Activated CD8-positive, alpha-beta memory T cell treated with anti-CD3 and anti-CD28 coated beads, Interleukin-2, amount 50 U/mL, for 4 hours (primary cell): Measurements from ENCODE around the gene UBE2D3.
"Not testable (repeated sequence)": the region's sequence is repeated elsewhere in the genome, so short reads cannot be mapped to it uniquely, and the experiment has no call there.

Source experiments
- DNase-seq: peaks from one replicate; pipeline ENCODE4 v3.0.0-alpha.2; 2020

The UBE2D3 gene

DNA sequence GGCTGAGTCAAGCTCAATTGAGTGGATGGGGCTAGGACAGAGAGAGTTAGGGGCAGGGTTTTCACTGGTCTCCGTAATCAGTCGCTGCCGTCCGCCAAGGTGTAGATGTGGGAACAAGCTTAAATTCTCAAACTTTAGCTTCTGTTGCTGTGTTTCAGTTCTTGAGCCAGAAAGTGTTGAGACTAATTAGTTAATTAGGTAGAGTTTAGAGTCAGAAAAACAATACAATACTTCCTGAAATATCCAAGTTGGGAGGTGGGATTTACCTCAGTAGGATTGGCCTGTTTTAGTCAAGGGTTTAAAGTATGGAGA, 1.1 kb upstream of the UBE2D3 start:
- DNase-seq = no peak

- peak; percentile 98 for DNase-seq
These were observed 534 bp upstream of the UBE2D3 start for GRCh38 chr4:102827674-102828496.

DNA sequence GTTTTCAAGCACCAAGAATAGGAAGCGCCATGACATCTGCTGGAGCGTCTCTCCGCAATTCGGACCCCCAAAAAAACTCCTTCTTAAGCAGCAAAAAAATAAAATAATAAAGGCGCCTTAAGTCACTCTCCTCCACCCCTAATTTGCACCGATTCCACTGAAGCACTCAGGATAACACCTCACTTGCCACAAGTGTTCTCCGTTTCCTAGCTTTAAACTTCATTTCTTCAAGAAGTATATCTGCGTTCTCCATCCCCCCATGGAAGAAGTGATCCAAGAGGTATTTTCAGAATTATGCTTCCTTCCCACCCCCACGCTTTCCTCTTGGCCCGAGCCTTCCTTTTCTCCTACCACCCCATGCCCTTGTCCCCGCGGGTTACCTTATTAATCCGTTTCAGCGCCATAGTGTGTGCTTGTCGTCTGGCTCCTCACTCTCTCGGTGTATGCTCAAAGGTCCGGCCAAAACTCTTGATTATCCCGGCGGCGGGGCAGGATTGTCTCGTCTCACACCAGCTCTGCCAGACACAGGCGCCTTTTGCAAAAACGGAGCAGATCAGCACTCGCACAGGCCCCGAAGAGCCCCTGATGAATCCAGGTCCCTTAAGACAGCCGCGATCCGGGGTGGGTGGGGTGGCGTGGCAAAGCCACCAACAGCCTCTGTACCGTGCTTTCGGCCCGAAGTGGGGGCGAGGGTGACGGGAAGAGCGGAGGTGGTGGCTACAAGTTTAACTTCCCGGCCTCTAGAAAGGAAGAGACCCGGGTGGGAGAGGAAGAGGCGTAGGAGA, 1.1 kb downstream of the UBE2D3 start:
- DNase-seq = no peak

- DNase-seq = peak; percentile 24
These were observed 1.9 kb downstream of the UBE2D3 start for GRCh38 chr4:102825261-102826091.

DNA sequence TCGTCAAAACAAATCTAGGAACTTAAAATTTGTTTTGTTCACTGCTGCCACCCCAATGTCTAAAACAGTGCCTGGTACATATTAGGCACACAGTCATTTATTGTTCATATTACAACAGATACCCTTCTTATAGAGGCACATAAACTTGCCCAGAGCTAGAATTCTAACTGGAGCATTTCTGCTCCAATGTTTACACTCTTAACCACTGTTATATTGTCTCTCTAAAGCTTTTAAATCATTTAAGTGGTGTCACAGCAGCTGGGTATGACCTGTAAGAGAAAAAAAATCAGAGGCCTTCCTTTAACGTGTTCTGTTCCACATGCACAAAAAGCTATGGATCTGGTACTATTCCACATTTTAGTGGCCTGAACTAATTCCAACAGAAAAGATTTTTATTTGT, 3.0 kb downstream of the UBE2D3 start:
- DNase-seq = no peak

DNA sequence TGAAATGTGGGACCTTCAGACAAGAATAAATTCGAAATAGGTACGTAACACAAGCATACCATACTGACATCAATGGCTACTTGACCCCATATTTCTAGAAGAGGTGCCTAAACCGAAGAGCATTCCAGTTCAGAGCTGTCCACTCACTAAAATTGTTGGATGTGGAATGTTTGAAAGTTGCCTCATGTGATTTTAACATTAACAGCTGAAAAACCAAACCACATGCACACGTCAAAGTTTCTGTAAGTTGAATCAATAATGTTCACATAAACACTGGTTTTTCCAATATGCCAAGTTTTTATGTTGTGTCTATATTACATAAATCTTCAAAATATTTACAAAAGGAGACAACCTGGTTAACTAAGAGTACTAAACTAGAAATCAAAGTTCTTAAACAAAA, 3.5 kb downstream of the UBE2D3 start:
- DNase-seq = no peak

DNA sequence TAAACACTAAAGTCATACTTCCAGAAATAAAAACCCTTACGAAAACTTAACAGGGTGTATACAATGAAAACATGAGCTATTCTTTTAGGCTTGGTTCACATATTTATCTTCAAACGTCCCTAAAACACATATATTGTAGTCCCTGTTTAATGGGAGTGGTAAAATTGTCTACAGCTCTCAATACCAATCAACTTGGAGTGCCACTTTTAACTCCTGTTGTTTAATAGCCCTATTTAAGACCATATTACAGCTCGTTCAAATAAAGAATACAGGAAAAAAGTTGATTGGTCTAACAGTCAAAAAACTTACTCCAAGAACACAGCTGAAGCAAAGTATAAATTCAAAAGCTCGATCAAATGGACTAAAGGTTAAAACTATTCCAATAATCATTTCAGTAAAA, 3.9 kb downstream of the UBE2D3 start:
- DNase-seq = no peak

- DNase-seq = no peak
These were observed 7.6 kb downstream of the UBE2D3 start for GRCh38 chr4:102819588-102820365.

GRCh38 chr4:102819100-102819499, 8.3 kb downstream of the UBE2D3 start:
- not testable (repeated sequence) for DNase-seq

DNA sequence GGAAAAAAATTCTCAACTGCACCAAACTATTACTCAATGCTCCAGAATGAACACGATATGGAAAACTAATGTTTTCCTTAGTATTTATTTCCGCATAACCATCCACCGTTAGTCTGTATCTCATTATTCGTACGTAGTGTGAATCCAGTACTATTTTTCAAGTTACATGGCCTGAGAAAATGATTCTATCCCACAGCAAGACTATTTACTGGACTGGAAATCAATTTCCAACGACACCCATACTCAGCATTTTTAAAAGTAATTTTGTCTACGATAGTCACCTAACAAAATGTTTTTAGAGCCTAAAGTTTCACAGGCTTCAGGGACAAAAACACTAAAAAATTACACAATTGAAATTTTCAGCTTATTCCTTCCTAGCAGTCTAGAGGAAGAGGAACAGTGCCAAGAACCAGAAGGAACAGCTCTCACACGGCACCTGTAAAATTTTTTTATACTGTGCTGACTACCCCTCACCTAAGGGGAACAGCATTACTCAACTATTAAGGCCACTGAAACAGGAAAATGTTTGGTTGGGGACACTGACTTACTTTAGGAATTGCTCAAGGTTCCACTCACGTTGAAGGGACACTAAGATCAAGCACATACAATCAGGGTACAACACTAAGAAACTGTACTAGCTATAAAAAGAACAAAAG, 9.6 kb downstream of the UBE2D3 start:
- DNase-seq = no peak

DNA sequence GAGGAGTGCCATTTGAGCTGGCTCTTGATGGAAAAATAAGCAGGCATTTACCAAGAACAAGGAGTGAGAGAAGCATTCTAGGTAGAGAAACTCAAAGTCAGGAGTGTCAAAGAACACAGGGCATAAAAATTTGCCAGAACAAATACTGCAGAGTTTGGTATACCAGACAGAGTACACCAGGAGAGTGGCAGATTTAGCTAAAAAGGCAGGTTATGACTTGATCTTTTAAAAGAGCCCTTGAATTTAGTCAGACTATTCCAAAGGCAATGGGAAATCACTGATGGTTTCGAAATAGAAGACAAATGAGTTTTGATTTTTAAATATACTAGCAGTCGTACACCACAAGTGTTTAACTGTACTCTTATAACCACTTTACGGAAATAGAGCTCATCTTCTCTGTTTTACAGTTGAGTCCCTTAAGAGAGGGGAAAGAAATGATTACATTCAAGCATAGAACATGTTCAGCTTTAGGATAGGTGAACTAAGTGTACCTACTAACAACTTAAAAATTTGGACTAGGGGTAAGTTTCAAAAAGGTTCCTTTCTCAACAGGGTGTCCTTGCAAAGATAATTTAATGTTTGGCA, 10.2 kb downstream of the UBE2D3 start:
- DNase-seq = no peak

- no peak for DNase-seq
These were observed 11.4 kb downstream of the UBE2D3 start for GRCh38 chr4:102815981-102816380.

GRCh38 chr4:102809691-102810090, 17.7 kb downstream of the UBE2D3 start:
- DNase-seq = no peak

- DNase-seq = no peak
These were observed 18.2 kb downstream of the UBE2D3 start for GRCh38 chr4:102809190-102809589.

GRCh38 chr4:102808009-102808408, 19.3 kb downstream of the UBE2D3 start:
- DNase-seq = no peak

GRCh38 chr4:102807345-102807744, 20.0 kb downstream of the UBE2D3 start:
- DNase-seq = no peak

DNA sequence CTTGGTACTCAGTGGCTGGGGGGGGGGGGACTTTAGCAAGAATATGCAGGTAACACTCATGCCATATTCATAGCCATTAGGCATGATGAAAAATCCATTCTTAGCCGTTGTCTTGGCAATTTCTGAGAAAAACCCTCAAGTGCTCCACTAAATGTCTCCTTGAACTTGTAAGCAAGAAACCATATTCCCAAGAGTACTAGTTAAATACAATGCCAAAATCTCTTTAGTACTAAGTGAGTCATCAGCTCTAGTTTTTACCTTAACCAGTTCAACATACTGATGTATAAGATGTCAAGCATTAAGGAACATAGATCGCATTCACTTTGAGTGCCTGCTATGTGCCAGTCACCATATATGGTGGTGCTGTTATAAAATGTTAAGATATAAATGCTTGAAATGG, 27.5 kb downstream of the UBE2D3 start:
- no peak for DNase-seq

- DNase-seq = no peak
These were observed 32.4 kb downstream of the UBE2D3 start for GRCh38 chr4:102794999-102795398.

- no peak for DNase-seq
These were observed 34.9 kb downstream of the UBE2D3 start for GRCh38 chr4:102792361-102792936.

GRCh38 chr4:102791318-102791835, 36.0 kb downstream of the UBE2D3 start:
- no peak for DNase-seq

- no peak for DNase-seq
These were observed 38.0 kb downstream of the UBE2D3 start for GRCh38 chr4:102789317-102789717.
